GM18519 (cell line): ENCODE results near the gene COQ5.
"Not testable (repeated sequence)": the region's sequence is repeated elsewhere in the genome, so short reads cannot be mapped to it uniquely, and the experiment has no call there.

Experiments used
- ATAC-seq: cut with Tn5 transposase; IDR thresholded peaks from one replicate; pipeline ENCODE4 v1.9.1; 2021; ENCODE audit warnings: mild to moderate bottlenecking, moderate library complexity; ENCODE audit not compliant: unreplicated experiment, low FRiP score

The COQ5 gene

GRCh38 chr12:120528861-120529525, at the start of gene COQ5:
TSS of gene COQ5 (minus strand) at chr12:120529158. CDS start at chr12:120529141, 17 bp downstream.
- peak; percentile 60 for ATAC-seq

- no peak for ATAC-seq
Measured at GRCh38 chr12:120574106-120574505, 45.1 kb upstream of the COQ5 start.

GRCh38 chr12:120573560-120573959, 44.6 kb upstream of the COQ5 start:
- ATAC-seq = no peak

- ATAC-seq = no peak
Measured at GRCh38 chr12:120571299-120571698, 42.3 kb upstream of the COQ5 start.

GRCh38 chr12:120563495-120563894, 34.5 kb upstream of the COQ5 start:
- ATAC-seq = no peak

- ATAC-seq = no peak
Measured at GRCh38 chr12:120562906-120563305, 33.9 kb upstream of the COQ5 start.

- no peak for ATAC-seq
Measured at GRCh38 chr12:120557589-120557988, 28.6 kb upstream of the COQ5 start.

GRCh38 chr12:120554678-120555077, 25.7 kb upstream of the COQ5 start:
- no peak for ATAC-seq

GRCh38 chr12:120546050-120546386, 17.1 kb upstream of the COQ5 start:
- no peak for ATAC-seq

GRCh38 chr12:120544691-120545090, 15.7 kb upstream of the COQ5 start:
- ATAC-seq = no peak

GRCh38 chr12:120542166-120542565, 13.2 kb upstream of the COQ5 start:
- no peak for ATAC-seq

- no peak for ATAC-seq
Measured at GRCh38 chr12:120540445-120540844, 11.5 kb upstream of the COQ5 start.

- no peak for ATAC-seq
Measured at GRCh38 chr12:120539303-120539702, 10.3 kb upstream of the COQ5 start.

GRCh38 chr12:120538281-120539156, 9.6 kb upstream of the COQ5 start:
- ATAC-seq = no peak

- no peak for ATAC-seq
Measured at GRCh38 chr12:120537856-120538220, 8.9 kb upstream of the COQ5 start.

- no peak for ATAC-seq
Measured at GRCh38 chr12:120536064-120536791, 7.3 kb upstream of the COQ5 start.

GRCh38 chr12:120534703-120535655, 6.0 kb upstream of the COQ5 start:
- no peak for ATAC-seq

- ATAC-seq = no peak
Measured at GRCh38 chr12:120534203-120534702, 5.3 kb upstream of the COQ5 start, which contains the start of gene RNF10. TSS of gene RNF10 (plus strand) at chr12:120534356. CDS start at chr12:120534812, 456 bp downstream.

GRCh38 chr12:120532701-120533238, 3.8 kb upstream of the COQ5 start:
- ATAC-seq = no peak

GRCh38 chr12:120530418-120530761, 1.4 kb upstream of the COQ5 start:
- ATAC-seq = not testable (repeated sequence)
